Measurements from ENCODE around the gene ADAMTS14. TPM values are rescaled to one million over a fixed set of nuclear protein-coding genes. Genes with fewer than 3 reads are reported as not detected.

Gene ADAMTS14
- total RNA-seq, 1 donor from 2014 or later, result 19.4 TPM

- Histone ChIP-seq H3K4me2 (ENCODE audit: low read length) (no peak overlapping the region), H3K9ac (ENCODE audit: low read length) (no peak overlapping the region), H3K79me2 (ENCODE audit: insufficient read depth, low read length) (peaks cover 52% of the 10 kb centered on the region), H3K36me3 (ENCODE audit: insufficient read depth, low read length) (no peaks in the 10 kb centered on the region), H3K9me3 (ENCODE audit: insufficient read depth, low read depth, low read length) (no peaks in the 10 kb centered on the region), H3K4me1 (ENCODE audit: insufficient read depth, low read length) (peaks cover 12% of the 10 kb centered on the region), H4K20me1 (ENCODE audit: insufficient read depth, low read length) (peaks cover 50% of the 10 kb centered on the region), H2AFZ (ENCODE audit: low read depth, low read length) (no peak overlapping the region), H3K27ac (ENCODE audit: low read depth, low read length) (no peak overlapping the region), H3K27me3 (ENCODE audit: insufficient read depth, low read length) (no peaks in the 10 kb centered on the region), H3K4me3 (ENCODE audit: insufficient read depth, low read depth, low read length) (no peak overlapping the region)
- no peaks in the 10 kb centered on the region for H3K9me3 Mint-ChIP-seq (ENCODE audit: unreplicated experiment)
- H3K4me3 Mint-ChIP-seq (ENCODE audit: unreplicated experiment), result no peak overlapping the region
- FAIRE-seq, result no peak
- DNase-seq (ENCODE audit: low read depth), result no peak
- no peak overlapping the region for H3K27ac Mint-ChIP-seq (ENCODE audit: unreplicated experiment)
- peaks cover 10% of the 10 kb centered on the region for H3K27me3 Mint-ChIP-seq (ENCODE audit: low read depth, unreplicated experiment)
- peaks cover 25% of the 10 kb centered on the region for H3K4me1 Mint-ChIP-seq (ENCODE audit: low read depth, unreplicated experiment)
- TF ChIP-seq EZH2 (IDR thresholded peaks at IDR 0.05; ENCODE audit: insufficient read depth, low read length), result no peak
- TF ChIP-seq, protein P1, sequence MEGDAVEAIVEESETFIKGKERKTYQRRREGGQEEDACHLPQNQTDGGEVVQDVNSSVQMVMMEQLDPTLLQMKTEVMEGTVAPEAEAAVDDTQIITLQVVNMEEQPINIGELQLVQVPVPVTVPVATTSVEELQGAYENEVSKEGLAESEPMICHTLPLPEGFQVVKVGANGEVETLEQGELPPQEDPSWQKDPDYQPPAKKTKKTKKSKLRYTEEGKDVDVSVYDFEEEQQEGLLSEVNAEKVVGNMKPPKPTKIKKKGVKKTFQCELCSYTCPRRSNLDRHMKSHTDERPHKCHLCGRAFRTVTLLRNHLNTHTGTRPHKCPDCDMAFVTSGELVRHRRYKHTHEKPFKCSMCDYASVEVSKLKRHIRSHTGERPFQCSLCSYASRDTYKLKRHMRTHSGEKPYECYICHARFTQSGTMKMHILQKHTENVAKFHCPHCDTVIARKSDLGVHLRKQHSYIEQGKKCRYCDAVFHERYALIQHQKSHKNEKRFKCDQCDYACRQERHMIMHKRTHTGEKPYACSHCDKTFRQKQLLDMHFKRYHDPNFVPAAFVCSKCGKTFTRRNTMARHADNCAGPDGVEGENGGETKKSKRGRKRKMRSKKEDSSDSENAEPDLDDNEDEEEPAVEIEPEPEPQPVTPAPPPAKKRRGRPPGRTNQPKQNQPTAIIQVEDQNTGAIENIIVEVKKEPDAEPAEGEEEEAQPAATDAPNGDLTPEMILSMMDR (IDR thresholded peaks at IDR 0.05; ENCODE audit: insufficient read depth, low read depth, low read length), result no peak
- peaks cover 20% of the 10 kb centered on the region for H3K36me3 Mint-ChIP-seq (ENCODE audit: low read depth, unreplicated experiment)
These were observed 8.8 kb downstream of the ADAMTS14 start for GRCh38 chr10:70680899-70681730.

GRCh38 chr10:70681731-70682005, 9.4 kb downstream of the ADAMTS14 start:
- no peaks in the 10 kb centered on the region for H3K36me3 ChIP-seq (ENCODE audit: insufficient read depth, low read length)
- no peak overlapping the region for H3K27ac Mint-ChIP-seq (ENCODE audit: unreplicated experiment)
- H3K9ac ChIP-seq (ENCODE audit: low read length), result no peak overlapping the region
- H3K4me3 ChIP-seq (ENCODE audit: insufficient read depth, low read depth, low read length), result no peak overlapping the region
- FAIRE-seq (no peak), DNase-seq (ENCODE audit: low read depth) (no peak)
- H4K20me1 ChIP-seq (ENCODE audit: insufficient read depth, low read length), result peaks cover 50% of the 10 kb centered on the region
- H3K4me3 Mint-ChIP-seq (ENCODE audit: unreplicated experiment), result no peak overlapping the region
- H3K27ac ChIP-seq (ENCODE audit: low read depth, low read length), result no peak overlapping the region
- H2AFZ ChIP-seq (ENCODE audit: low read depth, low read length), result no peak overlapping the region
- no peaks in the 10 kb centered on the region for H3K9me3 Mint-ChIP-seq (ENCODE audit: unreplicated experiment)
- H3K36me3 Mint-ChIP-seq (ENCODE audit: low read depth, unreplicated experiment), result peaks cover 17% of the 10 kb centered on the region
- peaks cover 47% of the 10 kb centered on the region for H3K79me2 ChIP-seq (ENCODE audit: insufficient read depth, low read length)
- no peaks in the 10 kb centered on the region for H3K27me3 ChIP-seq (ENCODE audit: insufficient read depth, low read length)
- H3K27me3 Mint-ChIP-seq (ENCODE audit: low read depth, unreplicated experiment), result peaks cover 7% of the 10 kb centered on the region
- TF ChIP-seq, protein P1 (IDR thresholded peaks at IDR 0.05; ENCODE audit: insufficient read depth, low read depth, low read length), result no peak
- TF ChIP-seq EZH2 (IDR thresholded peaks at IDR 0.05; ENCODE audit: insufficient read depth, low read length), result no peak
- H3K4me2 ChIP-seq (ENCODE audit: low read length), result no peak overlapping the region
- H3K4me1 Mint-ChIP-seq (ENCODE audit: low read depth, unreplicated experiment), result peaks cover 25% of the 10 kb centered on the region
- no peaks in the 10 kb centered on the region for H3K9me3 ChIP-seq (ENCODE audit: insufficient read depth, low read depth, low read length)
- peaks cover 12% of the 10 kb centered on the region for H3K4me1 ChIP-seq (ENCODE audit: insufficient read depth, low read length)

DNA sequence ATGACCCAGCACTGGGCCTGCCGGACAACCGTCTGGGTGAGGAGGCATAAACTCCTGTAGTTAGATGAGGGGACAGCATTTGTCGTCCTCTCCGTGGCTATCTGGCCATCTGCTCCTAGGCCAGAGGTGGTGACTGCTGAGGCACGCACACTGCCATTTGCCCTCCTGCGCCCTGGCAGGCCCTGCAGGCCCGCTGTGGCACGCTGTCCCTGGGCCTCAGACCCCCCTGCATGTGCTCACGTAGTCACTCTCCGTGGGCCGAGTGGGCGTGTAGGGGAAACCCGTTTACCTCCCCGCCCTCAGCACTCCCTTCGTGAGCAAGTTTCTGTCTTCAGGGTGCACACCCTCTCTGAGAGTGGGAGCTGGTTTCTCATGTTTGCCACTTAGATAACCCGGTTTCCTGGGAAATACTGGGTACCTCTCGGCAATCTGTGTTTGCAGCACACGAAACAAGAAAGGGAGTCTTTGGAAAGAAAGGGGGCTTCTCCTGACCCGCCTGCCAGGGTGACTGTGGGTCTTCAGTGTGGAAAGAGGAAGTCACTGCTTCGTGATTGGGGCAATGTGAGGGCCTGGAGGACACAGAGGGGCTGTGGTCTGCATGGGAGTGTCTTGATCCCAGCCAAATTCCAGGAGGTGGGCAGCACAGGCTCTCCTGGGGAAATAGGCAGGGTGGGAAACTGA, 10.8 kb downstream of the ADAMTS14 start:
- no peak overlapping the region for H3K4me3 ChIP-seq (ENCODE audit: insufficient read depth, low read depth, low read length)
- no peak overlapping the region for H3K27ac ChIP-seq (ENCODE audit: low read depth, low read length)
- H3K9me3 ChIP-seq (ENCODE audit: insufficient read depth, low read depth, low read length), result no peaks in the 10 kb centered on the region
- H2AFZ ChIP-seq (ENCODE audit: low read depth, low read length), result no peak overlapping the region
- H3K79me2 ChIP-seq (ENCODE audit: insufficient read depth, low read length), result peaks cover 33% of the 10 kb centered on the region
- peaks cover 25% of the 10 kb centered on the region for H3K4me1 Mint-ChIP-seq (ENCODE audit: low read depth, unreplicated experiment)
- H3K4me2 ChIP-seq (ENCODE audit: low read length), result no peak overlapping the region
- peaks cover 17% of the 10 kb centered on the region for H3K36me3 Mint-ChIP-seq (ENCODE audit: low read depth, unreplicated experiment)
- no peak for TF ChIP-seq EZH2 (IDR thresholded peaks at IDR 0.05; ENCODE audit: insufficient read depth, low read length)
- TF ChIP-seq, protein P1 (IDR thresholded peaks at IDR 0.05; ENCODE audit: insufficient read depth, low read depth, low read length), result no peak
- no peaks in the 10 kb centered on the region for H3K9me3 Mint-ChIP-seq (ENCODE audit: unreplicated experiment)
- H3K27ac Mint-ChIP-seq (ENCODE audit: unreplicated experiment), result no peak overlapping the region
- H3K27me3 Mint-ChIP-seq (ENCODE audit: low read depth, unreplicated experiment), result peaks cover 7% of the 10 kb centered on the region
- H3K4me1 ChIP-seq (ENCODE audit: insufficient read depth, low read length), result peaks cover 12% of the 10 kb centered on the region
- no peak overlapping the region for H3K9ac ChIP-seq (ENCODE audit: low read length)
- DNase-seq (ENCODE audit: low read depth), result no peak
- no peaks in the 10 kb centered on the region for H3K36me3 ChIP-seq (ENCODE audit: insufficient read depth, low read length)
- H4K20me1 ChIP-seq (ENCODE audit: insufficient read depth, low read length), result peaks cover 50% of the 10 kb centered on the region
- FAIRE-seq, result no peak
- H3K4me3 Mint-ChIP-seq (ENCODE audit: unreplicated experiment), result no peak overlapping the region
- H3K27me3 ChIP-seq (ENCODE audit: insufficient read depth, low read length), result no peaks in the 10 kb centered on the region

Data from astrocyte (in vitro differentiated cells and primary cell).